Tibial nerve (tissue), 3 donors: ENCODE data around the gene TBK1.

Experiments
- POLR2A ChIP-seq, 2 donors: fragments of 450-650 bp; IDR thresholded peaks; one replicate each; pipeline ENCODE4 v1.6.1; 2017; ENCODE audit warnings: antibody characterized with exemption in 2 of 2, mild to moderate bottlenecking in 2 of 2, moderate library complexity in 2 of 2
- TF ChIP-seq, protein P1 (sequence below), 5 experiments: fragments of 200-600 bp in 3 of 5; fragments of 450-650 bp in 2 of 5; sonication (generic) in 3 of 5; IDR thresholded peaks; one replicate each; pipeline ENCODE4 v1.5.1; 2016 to 2019; ENCODE audit warnings: antibody characterized with exemption in 5 of 5, mild to moderate bottlenecking in 3 of 5, moderate library complexity in 2 of 5

DNA sequence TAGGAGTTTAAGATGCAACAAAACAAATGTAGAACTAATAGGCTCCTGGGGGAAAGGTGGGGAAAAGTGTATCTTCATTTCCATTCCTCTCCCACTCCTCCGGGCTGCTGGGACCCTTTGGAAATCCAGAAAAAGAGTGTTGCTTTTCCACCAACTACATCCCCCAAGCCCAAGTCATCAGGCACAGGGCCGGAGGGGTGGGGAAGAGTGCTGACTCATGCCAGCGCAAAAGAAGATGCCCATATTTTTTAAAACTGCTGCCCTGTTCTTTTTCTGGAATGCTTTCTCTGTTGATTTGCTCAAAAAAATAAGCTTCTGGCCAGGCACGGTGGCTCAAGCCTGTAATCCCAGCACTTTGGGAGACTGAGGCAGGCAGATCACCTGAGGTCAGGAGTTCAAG is 70.9 kb downstream of the TBK1 start:
- TF ChIP-seq, protein P1, sequence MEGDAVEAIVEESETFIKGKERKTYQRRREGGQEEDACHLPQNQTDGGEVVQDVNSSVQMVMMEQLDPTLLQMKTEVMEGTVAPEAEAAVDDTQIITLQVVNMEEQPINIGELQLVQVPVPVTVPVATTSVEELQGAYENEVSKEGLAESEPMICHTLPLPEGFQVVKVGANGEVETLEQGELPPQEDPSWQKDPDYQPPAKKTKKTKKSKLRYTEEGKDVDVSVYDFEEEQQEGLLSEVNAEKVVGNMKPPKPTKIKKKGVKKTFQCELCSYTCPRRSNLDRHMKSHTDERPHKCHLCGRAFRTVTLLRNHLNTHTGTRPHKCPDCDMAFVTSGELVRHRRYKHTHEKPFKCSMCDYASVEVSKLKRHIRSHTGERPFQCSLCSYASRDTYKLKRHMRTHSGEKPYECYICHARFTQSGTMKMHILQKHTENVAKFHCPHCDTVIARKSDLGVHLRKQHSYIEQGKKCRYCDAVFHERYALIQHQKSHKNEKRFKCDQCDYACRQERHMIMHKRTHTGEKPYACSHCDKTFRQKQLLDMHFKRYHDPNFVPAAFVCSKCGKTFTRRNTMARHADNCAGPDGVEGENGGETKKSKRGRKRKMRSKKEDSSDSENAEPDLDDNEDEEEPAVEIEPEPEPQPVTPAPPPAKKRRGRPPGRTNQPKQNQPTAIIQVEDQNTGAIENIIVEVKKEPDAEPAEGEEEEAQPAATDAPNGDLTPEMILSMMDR (IDR thresholded peaks at IDR 0.05), result no peak
- no peak for TF ChIP-seq POLR2A (IDR thresholded peaks at IDR 0.05)
